ENCODE results near the gene ASS1. TPM values are rescaled to one million over a fixed set of nuclear protein-coding genes. Genes with fewer than 3 reads are reported as not detected.
A peak's percentile ranks its signal among the peaks of the same experiment; 100 is the strongest.

ASS1 gene
- polyA plus RNA-seq, 3 donors, result 329 to 346 (median 337) TPM

DNA sequence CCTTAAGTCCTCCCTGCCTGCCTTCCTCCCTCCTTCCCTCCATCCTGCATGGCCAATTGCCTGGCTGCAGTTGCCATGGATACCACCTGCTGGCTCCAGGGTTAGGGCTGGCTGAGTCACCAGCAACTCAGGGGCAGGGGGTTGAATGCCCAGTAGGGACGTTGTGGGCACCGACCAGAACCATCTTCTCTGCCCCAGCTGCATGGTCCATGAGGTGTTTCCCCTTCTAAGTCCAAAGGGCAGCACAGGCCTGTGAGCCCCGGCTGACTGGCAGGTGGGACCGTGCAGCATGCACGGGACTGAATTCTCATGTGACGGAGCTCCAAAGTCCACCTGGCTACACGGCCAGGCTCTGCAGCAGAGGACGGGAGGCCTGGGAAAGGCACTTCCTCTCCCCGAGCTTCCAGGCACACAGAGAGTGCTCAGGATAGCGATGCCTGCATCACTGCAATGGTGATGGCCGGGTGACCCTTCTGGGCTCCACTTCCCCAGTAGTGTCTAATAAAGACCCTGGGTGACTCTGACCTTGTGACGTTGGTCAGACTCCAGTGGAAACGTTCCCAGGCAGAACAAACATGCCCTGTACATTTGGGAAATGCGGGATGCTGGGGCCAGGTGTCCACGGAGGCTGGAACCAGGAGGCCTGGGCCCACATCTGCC lies 5.7 kb downstream of the ASS1 start:
- no peak for DNase-seq

- no peak for DNase-seq
Measured at GRCh38 chr9:130451004-130451390, 6.2 kb downstream of the ASS1 start.

DNA sequence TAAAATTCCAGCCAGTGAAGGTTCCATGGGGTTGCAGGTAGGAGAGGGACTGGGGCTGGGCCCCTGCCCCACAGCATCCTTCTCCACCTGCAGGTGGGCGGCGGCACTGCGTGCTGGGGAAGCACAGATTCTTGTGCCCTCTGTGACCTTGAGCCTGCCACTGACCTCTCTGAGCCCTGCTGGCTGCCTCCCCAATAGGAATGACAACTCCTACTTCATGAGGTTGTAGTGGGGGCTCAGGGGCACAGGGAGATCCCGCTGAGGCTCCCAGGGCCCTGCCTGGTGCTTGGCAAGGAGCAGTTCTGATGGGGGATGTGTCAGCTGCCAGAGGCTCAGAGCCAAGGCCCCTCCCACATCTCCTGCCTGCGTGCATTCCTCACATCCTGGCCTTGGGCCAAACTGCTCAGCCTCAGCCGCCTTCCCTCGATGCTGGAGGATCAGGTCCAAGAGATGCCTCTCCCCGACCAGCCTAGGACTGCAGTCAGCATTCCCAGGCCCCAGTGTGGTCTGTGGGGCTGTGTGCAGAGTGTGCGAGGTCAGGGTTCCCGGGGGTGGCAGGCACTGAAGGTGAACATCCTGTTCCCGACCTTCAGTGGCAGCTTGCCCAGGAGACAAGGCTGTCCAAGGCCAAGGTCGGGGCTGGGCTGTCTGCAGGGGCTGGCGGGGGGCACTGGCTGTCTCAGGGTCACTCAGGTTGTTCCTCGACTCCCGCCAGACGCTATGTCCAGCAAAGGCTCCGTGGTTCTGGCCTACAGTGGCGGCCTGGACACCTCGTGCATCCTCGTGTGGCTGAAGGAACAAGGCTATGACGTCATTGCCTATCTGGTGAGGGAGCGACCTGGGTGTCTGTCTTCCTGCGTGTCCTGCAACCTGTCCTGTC lies 7.0 kb downstream of the ASS1 start:
- DNase-seq, result peak; percentile 93

- DNase-seq, result no peak
Measured at GRCh38 chr9:130452835-130453234, 8.1 kb downstream of the ASS1 start.

DNA sequence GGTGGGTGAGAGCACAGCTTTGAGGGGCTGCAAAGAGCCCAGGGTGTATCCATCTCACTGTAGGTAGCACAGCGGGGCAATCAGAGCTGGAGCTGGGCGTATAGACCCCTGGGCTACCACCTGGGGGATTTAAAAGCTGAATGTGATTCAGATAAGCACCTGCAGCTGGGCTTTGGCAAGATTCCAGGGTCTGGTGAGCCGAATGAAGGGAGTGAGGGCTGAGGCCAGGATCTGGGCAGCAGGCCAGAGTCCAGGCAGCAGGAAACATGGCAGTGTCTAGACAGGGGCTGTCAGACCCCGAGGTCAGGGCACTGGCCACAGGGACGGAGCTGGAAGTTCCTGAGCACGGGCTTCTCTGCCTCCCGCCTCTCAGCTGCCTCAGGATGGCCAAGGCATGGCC lies 8.7 kb downstream of the ASS1 start:
- DNase-seq, result no peak

DNA sequence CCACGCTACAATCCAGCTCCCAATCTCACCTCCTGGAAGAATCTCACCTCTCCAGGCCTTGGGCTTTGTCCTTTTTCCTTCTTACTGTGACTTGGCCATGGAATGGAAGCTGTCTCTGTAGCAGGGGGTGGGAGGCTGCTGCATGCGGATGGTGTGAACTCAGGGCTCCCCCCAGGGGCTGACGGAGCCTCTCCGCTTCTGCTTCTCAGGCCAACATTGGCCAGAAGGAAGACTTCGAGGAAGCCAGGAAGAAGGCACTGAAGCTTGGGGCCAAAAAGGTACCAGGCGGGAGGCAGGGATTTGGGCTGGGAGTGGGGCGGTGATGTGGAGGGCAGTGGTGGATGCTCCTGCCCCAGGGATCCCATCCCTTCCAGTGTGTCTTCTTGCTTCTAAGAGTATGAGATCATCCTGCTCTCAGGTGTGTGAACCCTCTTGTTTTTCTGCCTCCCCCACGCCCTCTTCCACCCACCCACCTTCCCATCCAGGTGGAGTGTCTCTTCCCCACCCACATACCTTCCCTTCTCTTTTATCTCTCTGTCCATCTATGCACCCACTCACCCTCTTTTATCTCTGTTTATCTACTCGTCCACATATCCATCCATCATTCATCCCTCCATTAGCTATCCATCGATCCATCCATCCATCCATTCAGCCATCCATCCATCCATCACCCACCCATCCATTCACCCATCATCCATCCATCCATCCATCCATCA lies 9.5 kb downstream of the ASS1 start:
- no peak for DNase-seq

GRCh38 chr9:130454812-130455325 lies 10.1 kb downstream of the ASS1 start:
- no peak for DNase-seq

DNA sequence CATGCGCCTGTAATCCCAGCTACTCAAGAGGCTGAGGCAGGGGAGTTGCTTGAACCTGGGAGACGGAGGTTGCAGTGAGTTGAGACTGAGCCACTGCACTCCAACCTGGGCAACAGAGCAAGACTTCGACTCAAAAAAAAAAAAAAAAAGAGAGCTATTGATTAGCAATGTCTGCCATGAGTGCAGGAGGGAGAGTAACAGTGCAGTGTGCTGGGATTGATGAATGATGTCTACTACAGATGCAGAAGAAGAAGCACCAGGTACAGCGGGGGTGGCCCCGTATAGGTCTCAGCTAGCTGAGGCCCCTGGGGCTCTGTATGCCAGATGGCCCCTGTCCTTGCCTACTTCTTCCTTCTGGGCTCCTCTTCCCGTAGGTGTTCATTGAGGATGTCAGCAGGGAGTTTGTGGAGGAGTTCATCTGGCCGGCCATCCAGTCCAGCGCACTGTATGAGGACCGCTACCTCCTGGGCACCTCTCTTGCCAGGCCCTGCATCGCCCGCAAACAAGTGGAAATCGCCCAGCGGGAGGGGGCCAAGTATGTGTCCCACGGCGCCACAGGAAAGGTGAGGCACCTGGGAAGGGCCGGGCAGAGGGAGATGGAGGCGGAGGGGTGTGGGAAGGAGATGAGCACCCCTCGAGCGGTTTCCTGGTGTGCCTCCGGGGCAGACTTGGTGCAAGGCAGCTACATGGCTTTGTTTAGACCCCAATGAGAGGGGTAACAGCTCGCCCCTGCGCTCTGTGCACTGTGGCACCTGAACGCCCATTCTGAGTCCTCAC lies 13.5 kb downstream of the ASS1 start:
- no peak for DNase-seq

GRCh38 chr9:130458804-130459067 lies 14.0 kb downstream of the ASS1 start:
- DNase-seq, result no peak

- no peak for DNase-seq
Measured at GRCh38 chr9:130459151-130459550, 14.4 kb downstream of the ASS1 start.

DNA sequence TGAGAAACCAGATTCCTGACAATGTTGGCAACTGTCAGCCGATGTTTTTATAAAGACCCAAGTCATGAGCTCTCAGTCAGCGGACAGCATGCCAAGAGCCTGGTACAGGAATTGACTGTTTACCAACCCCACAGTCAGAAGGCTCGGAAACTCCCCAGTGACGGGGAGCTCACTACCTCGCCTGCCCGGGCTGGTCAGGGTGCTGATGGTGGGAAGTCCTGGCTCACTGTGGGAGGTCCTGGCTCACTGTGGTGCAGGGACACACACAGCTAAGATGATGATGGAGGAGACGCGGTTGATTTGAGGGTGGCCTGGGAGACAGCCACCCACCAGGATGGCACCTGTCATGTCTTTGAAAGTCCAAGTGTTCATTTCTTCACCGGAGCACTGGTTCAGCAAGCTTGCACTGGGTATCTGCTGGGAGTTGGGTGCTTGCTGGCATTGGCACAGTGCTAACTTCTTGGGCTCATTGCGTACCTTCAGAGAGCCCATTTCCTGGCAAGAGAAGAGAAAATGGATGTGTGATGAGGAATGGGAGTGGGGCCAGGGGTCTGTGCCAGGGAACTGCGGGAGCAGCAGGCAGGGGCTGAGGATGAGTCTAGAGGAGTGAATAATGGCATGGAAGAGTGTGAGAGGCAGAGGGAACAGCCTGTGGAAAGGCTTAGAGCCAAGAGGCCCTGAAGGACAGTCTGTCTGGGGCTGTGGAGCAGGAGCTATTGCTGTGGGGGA lies 15.3 kb downstream of the ASS1 start:
- no peak for DNase-seq

DNA sequence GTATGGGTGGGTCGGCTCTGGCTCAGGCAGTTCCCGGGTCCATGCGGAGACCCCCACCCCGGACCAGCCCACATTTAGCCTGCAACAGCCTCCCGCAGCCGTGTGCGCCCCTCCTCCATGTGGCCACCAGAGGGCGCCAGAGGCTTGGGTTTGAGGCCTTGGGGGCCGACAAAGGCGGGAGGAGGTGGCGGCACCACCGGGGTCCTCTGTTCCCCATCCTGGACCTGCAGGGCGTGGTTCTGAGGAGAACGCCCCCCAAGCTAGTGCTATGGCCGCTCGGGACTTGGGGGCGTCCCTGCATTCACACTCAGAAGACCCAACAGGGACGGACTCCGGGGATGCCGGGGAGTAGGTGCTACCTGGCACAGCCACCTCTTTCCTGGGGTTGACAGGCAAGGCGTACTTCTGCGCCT lies 16.5 kb downstream of the ASS1 start:
- DNase-seq, result no peak

- no peak for DNase-seq
Measured at GRCh38 chr9:130461731-130462130, 17.0 kb downstream of the ASS1 start.

DNA sequence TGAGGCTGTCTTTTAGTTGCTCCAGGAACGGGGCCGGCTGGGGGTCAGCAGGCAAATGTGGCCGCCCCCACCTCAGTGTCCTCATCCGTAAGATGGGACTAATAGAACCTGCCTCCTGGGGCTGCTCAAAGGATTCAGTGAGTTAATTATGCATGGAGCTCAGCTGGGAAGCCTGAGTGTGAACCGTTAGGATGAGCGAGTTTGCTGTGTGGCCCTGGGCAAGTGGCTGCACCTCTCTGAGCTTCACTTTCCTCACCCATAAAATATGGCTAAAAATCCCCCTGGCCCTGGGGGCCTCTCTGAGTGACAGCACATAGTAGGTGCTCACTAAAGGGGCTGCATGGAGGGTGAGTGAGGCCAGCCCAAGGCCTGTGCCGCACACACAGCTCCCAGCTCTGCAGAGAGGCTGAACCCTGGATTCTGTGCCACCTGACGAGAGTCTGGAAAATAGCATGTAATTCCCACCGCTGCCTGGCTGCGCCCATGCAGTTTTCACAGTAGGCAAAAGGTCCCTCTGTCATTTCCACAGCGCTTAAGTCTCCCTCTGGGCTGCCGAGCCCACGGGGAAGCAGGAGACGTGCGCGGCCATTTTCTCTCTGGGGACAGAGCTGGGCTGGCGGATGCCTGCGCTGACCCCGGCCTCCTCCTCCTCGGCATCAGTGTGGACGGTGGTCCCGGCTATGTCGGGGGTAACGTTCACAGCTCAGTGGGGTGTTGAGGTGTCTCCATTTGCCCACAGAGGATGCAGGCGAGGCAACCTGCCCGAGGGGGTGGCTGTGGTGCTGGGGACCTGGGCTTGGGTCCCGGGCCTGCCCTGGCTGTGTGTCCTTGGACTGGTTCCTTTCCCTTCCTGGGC lies 18.2 kb downstream of the ASS1 start:
- no peak for DNase-seq

DNA sequence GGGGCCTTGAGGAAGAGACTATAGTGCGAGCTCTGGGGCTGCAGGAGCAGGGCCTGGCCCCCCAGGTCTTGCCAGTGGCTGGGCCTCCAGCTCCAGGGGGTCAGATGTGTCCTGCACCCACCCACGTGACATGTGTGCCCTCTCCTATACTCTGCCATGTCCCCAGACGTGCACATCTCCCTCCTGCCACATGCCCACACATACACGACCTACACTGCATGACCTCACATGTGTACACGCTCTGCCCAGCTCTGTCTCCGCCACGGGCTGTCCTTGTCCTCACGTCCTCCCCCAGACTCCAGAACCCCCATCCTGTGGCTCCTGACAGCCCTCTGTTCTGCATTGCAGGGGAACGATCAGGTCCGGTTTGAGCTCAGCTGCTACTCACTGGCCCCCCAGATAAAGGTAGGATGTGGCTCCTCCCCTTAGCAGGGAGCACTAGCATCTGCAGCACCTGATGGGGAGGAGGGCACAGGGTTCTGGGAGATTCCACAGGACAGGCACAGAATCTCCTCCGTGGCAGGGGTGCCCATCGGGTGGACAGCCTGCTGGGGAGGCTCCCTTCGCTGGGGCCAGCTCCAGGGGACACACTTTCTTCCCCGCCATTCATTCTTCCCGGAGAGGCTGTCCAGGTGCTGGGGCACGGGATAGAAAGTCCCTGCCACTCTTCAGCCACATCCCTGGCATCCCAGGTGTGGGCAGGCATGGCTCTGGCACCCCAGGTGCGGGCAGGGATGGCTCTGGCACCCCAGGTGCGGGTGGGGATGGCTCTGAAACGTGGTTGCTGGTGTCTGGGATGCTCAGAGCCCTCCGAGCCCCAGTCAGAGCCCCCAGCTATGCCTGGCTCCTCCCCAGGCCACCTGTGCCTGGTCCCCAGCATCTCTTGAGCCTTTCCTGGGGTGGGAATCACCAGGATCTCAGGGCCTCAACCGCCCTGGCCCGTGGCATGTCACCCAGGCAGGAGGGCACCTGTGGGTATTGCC lies 19.3 kb downstream of the ASS1 start:
- no peak for DNase-seq

DNA sequence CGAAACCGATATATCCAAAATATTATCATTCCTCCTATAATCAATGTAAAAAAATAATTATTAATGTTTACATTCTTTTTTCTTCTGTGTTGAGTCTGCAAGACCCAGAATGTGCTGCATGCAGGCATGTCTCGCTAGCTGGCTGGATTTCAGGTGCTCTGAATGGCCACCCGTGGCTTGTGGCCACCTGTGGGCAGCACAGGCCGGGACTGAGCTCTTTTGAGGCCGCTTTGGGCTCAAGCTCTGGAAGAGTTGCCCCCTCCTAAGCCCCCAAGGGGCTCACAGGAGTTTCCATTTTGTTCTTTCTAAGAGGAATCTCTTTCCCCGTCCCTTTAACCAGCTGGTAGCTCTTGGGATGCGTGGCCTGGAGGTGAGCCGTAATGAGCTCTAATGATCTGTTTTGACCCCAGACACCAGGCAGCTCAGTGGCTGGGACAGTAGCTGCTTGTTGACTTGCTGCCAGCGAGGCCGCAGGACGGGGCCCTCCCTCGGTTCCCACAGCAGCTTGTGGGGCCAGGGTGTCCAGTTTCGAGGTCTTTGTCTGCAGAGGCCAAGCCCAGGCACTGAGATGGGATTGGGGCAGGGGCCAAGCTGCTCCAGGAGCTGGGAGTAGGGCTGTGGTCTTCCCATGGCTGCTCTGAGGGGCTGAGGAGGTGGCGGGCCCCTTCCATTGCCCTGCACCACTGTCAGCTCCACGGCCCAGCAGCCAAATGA lies 20.8 kb downstream of the ASS1 start:
- DNase-seq, result no peak

GRCh38 chr9:130466537-130467217 lies 21.9 kb downstream of the ASS1 start:
- no peak for DNase-seq

GRCh38 chr9:130467316-130467715 lies 22.6 kb downstream of the ASS1 start:
- DNase-seq, result no peak

Data from renal pelvis (tissue), 4 donors.